HL-60/S4 (cell line): ENCODE measurements around the gene C6orf136.

Source experiments
- in situ Hi-C: fragments of 300-500 bp; cut with MboI; formaldehyde crosslinking; loops from 2 replicates; pipeline ENCODE4 v1.14.3; 2022; ENCODE audit warnings: low sequenced_read_pairs

The C6orf136 gene

GRCh38 chr6:30686009-30686907, 39.3 kb downstream of the C6orf136 start, which contains the start of gene PPP1R18:
Gene PPP1R18, minus strand, starts transcription at chr6:30686645. Its CDS starts 627 bp downstream, at chr6:30686018.
- in situ Hi-C loops, result no loop called here

- in situ Hi-C loops, result no loop called here
These were observed 40.1 kb downstream of the C6orf136 start for GRCh38 chr6:30686908-30687658.

DNA sequence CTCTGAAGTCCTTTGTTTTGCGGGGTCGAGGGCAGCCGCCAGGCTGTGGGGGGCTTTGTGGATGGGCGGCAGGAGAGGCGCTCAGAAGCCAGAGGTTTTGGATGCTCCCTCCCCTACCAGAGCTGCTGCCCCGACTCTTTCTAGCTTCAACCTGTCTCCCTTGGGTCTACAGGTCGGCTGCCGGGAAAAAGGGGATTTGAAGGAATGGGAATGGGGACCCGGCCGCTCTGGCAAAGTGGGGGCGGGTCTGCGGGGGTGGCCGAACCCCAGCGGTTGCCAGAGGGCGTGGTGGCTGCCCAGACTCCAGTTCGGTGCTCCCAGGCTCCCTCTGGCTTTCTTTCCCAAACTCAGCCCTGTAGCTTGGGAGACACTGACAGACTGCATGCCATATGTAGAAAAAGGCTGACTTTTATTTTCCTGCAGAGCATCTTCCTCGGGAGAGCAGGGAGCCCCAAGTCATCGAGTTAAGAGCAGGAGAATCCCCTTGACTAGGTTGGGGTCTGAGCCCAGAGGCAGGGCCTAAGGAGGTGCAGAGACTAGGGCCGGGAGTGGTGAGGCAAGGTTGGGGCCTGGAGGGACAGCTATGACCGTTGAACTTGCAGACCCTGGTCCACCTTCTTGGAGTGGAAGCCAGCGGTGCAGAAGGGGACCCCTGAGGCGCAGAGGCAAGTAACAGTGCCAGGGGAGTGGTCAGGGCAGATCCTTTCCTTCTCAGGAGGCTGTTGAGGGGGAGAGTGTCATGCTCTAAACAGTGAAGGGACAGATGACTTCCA, 40.9 kb downstream of the C6orf136 start:
- in situ Hi-C loops, result no loop called here

DNA sequence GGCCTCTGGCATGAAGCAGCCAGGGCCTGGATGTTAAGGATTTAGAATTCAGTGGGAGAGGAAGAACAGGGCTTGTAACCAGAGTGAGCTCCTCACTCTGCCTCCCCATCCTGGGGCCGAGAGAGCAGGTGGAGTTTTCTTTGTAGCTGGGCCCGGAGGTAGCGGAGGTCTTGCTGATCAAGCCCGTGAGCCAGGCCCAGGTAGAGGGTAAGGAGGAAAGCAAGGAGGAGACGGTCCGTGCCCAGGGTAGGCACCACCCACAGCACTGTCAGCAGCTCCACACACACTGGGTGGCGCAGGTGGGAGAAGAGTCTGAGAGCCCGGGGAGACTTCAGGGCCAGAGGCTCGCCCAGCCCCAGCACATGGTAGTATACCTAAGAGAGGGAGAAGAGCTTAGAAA, 41.6 kb downstream of the C6orf136 start:
- in situ Hi-C loops, result no loop called here

DNA sequence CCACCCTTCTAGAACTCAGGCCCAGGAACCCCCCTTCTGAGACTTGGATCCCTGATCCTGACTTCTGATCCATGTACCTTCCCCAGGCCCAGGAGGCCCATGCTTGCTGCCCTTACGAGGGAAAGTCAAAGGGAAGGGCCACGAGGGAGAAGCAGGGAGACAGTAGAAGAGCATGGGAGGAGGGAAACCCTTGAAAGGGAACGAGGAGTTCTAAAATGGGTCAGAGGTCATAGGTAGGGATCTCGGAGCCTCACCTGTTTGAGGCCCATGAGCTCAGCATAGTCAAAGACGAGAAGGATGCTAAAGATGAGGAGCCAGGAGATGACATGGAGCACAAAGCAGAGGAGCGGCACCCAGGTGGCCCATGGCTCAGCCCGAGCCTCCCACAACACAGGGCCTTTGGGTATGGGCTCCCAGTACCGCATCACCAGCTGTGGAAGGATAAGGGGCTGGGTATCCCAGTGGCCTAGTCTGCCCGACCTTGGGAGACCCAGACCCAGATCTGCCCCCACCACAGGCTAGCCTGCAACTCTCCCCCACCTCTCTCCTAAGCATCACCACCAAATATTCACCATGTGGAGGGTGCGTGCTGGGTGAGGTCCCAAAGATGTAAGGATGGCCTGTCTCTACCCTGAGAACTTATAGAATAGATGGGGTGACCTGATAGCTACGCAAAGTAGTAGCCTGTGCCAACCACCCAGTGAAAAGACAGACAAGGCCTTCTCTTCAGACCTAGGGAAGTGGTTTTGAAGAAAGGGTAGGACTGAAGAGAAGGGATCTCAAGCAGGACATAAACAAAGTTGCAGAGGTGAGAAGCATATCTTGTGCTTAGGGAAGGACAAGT, 42.3 kb downstream of the C6orf136 start:
- in situ Hi-C loops, result no loop called here

- in situ Hi-C loops, result no loop called here
These were observed 43.1 kb downstream of the C6orf136 start for GRCh38 chr6:30689985-30690384.

DNA sequence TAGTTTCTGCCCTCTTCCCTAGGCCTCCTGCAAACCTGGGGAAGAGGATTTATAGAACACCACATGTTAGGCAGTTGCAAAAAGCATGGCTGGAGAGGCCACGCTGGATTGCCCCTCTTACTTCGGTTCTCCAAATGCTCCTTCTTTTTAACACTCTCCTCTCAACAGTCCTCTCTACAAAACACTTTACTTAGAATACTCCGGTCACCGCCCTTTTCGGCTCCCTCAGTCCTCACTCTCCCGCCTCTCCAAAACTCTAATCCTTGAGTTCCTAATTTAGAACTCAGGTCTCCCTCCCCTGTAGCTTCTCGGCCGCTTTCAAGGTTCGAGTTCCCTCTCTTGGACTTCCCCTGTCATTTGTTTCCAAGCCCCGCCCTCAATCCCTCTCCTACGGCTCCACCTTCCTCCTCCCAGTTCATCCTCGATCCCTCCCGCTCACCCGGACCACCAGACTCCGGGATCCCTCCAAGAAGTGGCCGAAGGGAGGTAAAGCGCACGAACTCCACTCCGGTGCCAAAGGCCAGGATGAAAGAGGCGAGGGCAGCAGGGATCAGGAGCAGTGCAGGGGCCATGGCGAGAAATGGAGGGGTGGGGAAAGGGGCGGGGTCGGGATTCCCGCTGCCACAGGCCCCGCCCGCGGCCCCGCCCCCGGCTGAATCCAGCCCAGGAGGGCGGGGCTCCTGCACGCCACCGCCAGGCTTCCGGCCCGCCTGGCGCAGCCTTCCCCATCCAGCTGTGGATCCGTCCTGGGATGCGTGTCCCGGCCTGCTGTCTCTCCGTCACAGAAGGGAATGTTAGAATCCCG, 43.7 kb downstream of the C6orf136 start, which contains the start of gene NRM:
NRM (minus strand) TSS at position 582 of the 805 bp plus-strand sequence; CDS start at position 572, 10 bp downstream.
- in situ Hi-C loops, result no loop called here

DNA sequence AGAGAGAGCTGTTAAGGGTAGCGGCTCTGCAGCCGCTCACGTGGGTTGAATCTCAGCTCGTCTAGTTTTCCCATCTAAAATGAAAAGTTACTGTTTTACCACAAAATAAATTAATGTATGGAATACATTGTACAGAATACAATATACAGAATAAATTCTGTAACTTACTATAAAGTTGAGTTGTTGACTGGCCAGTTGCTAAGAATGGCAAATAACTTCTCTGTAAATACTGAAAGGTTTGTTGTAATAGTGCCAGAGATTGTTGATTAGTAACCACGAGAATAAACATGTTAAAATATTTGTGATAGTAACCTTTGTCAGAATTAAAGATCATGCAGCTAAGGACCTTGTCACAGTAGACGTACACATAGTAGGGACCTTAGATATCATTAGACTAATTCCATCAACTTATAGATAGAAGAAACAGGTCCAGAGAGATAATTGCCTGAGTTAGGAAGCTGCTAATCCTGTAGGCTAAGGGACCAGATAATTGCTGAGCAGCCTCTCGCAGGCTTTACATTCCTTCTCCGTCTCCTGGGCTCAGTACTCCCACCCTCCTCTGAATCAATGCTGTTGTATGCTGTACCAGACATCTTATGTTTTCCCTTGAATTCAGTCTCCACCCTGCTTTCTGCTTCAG, 44.4 kb downstream of the C6orf136 start:
- in situ Hi-C loops, result no loop called here

- in situ Hi-C loops, result no loop called here
These were observed 49.5 kb downstream of the C6orf136 start for GRCh38 chr6:30696432-30696831.

GRCh38 chr6:30700340-30700739, 53.4 kb downstream of the C6orf136 start:
- in situ Hi-C loops, result no loop called here
